DOHH2 (cell line): ENCODE results near the gene CAMTA1.

ENCODE experiments used
- EZH2phosphoT487 ChIP-seq: fragments of 200-600 bp; sonication (generic); IDR thresholded peaks from 2 replicates; pipeline ENCODE4 v1.6.1; 2017; ENCODE audit warnings: borderline replicate concordance, mild to moderate bottlenecking, antibody characterized with exemption, low read length, moderate library complexity, mixed read lengths
- TF ChIP-seq, protein P1 (sequence below): fragments of 200-600 bp; sonication (generic); IDR thresholded peaks from one replicate; pipeline ENCODE4 v1.5.1; 2014; ENCODE audit warnings: antibody characterized with exemption, mild to moderate bottlenecking, low read depth, low read length; ENCODE audit not compliant: poor library complexity, severe bottlenecking

DNA sequence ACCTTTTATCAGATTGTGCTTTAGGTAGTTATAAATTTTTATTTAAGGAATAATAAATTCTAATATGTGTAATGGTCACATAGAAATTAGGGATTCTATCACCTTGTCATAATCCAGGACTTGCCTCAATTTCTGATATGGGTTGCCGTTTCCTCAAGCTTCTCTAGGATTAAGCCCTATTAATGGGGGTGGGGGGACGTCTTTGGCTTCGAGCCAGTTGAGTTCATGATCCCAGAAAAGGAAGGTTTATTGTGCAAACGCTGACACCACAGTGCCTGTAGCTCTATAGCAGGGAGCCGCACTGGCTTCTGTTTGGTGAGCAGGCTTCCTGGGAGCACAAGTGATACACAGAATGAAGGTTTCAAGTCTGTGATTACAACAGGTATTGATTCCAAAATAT is 963.9 kb downstream of the CAMTA1 start:
- TF ChIP-seq, protein P1, sequence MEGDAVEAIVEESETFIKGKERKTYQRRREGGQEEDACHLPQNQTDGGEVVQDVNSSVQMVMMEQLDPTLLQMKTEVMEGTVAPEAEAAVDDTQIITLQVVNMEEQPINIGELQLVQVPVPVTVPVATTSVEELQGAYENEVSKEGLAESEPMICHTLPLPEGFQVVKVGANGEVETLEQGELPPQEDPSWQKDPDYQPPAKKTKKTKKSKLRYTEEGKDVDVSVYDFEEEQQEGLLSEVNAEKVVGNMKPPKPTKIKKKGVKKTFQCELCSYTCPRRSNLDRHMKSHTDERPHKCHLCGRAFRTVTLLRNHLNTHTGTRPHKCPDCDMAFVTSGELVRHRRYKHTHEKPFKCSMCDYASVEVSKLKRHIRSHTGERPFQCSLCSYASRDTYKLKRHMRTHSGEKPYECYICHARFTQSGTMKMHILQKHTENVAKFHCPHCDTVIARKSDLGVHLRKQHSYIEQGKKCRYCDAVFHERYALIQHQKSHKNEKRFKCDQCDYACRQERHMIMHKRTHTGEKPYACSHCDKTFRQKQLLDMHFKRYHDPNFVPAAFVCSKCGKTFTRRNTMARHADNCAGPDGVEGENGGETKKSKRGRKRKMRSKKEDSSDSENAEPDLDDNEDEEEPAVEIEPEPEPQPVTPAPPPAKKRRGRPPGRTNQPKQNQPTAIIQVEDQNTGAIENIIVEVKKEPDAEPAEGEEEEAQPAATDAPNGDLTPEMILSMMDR = no peak
- no peak for TF ChIP-seq EZH2phosphoT487
